ENCODE results near the gene NRP1. TPM values are rescaled to one million over a fixed set of nuclear protein-coding genes. Genes with fewer than 3 reads are reported as not detected.

Gene NRP1
- total and polyA plus RNA-seq, 2 donors (not counting 3 experiments of a cell fraction or from before 2014, with no cell fraction given) = 122 to 306 TPM

DNA sequence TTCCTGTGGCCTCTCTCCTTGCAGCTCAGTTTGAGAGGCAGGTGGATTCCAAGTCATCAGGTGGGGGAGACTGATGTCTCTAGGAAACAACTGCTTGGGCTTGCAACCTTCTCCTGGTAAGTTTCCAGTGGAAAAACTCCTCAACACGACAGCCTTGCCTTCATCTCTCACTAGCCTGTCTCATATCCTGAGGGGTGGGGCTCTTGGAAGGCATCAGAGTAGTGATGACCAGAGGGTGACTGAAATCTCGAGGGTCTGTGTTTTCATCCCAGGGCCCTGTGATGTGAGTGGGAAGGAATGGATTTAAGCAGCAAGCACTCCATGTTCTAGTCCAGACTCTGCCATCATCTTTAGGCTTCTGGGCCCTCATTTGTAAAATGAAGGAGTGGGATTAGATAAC lies 107.0 kb downstream of the NRP1 start:
- peak overlapping the region; percentile 13 for H3K27ac ChIP-seq (ENCODE audit: insufficient read depth, low read depth, low read length)
- TF ChIP-seq, protein P1, sequence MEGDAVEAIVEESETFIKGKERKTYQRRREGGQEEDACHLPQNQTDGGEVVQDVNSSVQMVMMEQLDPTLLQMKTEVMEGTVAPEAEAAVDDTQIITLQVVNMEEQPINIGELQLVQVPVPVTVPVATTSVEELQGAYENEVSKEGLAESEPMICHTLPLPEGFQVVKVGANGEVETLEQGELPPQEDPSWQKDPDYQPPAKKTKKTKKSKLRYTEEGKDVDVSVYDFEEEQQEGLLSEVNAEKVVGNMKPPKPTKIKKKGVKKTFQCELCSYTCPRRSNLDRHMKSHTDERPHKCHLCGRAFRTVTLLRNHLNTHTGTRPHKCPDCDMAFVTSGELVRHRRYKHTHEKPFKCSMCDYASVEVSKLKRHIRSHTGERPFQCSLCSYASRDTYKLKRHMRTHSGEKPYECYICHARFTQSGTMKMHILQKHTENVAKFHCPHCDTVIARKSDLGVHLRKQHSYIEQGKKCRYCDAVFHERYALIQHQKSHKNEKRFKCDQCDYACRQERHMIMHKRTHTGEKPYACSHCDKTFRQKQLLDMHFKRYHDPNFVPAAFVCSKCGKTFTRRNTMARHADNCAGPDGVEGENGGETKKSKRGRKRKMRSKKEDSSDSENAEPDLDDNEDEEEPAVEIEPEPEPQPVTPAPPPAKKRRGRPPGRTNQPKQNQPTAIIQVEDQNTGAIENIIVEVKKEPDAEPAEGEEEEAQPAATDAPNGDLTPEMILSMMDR (IDR thresholded peaks at IDR 0.05; ENCODE audit: extremely low read depth in 1 of 2, insufficient read depth in 1 of 2, low read depth in 1 of 2, low read length in 2 of 2) = no peak
- no peak for TF ChIP-seq GATA2 (IDR thresholded peaks at IDR 0.05; ENCODE audit: insufficient read depth, insufficient read length, low read depth, low read length)
- TF ChIP-seq JUN (IDR thresholded peaks at IDR 0.05; ENCODE audit: borderline replicate concordance, insufficient read depth, insufficient read length, low read depth) = no peak
- no peak for TF ChIP-seq FOS (IDR thresholded peaks at IDR 0.05; ENCODE audit: borderline replicate concordance, insufficient read depth, low read length)
- TF ChIP-seq, protein P2, sequence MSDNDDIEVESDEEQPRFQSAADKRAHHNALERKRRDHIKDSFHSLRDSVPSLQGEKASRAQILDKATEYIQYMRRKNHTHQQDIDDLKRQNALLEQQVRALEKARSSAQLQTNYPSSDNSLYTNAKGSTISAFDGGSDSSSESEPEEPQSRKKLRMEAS (IDR thresholded peaks at IDR 0.05; ENCODE audit: insufficient read depth, insufficient read length) = no peak
- no peak overlapping the region for H3K9ac ChIP-seq (replicated peaks; ENCODE audit: extremely low read depth, insufficient read depth, low read length)
- H3K4me1 ChIP-seq (ENCODE audit: control insufficient read depth, extremely low read depth, insufficient read depth, low read length) = peaks cover 51% of the 10 kb centered on the region
- intact Hi-C loops (cut with micrococcal nuclease) = no loop called here
- no TSS peak for BruUV-seq (replicated peaks)
- H2AFZ ChIP-seq (ENCODE audit: low read depth, low read length) = no peak overlapping the region
- H3K9me3 ChIP-seq (replicated peaks; ENCODE audit: control insufficient read depth, insufficient read depth, low read length) = no peaks in the 10 kb centered on the region
- no peak overlapping the region for H3K4me2 ChIP-seq (ENCODE audit: insufficient read depth, low read length)
- H4K20me1 ChIP-seq (replicated peaks; ENCODE audit: control insufficient read depth, extremely low read depth, insufficient read depth, low read length) = no peaks in the 10 kb centered on the region
- FAIRE-seq = peak; percentile 35
- DNase-seq (ENCODE audit: low read depth, low spot score) = peak; percentile 61
- CTCF ChIA-PET = no interaction called here
- H3K36me3 ChIP-seq (ENCODE audit: control insufficient read depth in 2 of 2, extremely low read depth in 1 of 2, insufficient read depth in 2 of 2, low read length in 2 of 2) = peaks cover 28 to 37% of the 10 kb centered on the region in 2 experiments
- dilution Hi-C loops (cut with MboI; ENCODE audit: extremely low pct_ligation_motif_present, low sequenced_read_pairs) = no loop called here
- peaks cover 46% of the 10 kb centered on the region for H3K79me2 ChIP-seq (ENCODE audit: control insufficient read depth, insufficient read depth, low read length)
- POLR2A ChIA-PET = no interaction called here
- no peaks in the 10 kb centered on the region for H3K9me1 ChIP-seq (replicated peaks; ENCODE audit: control insufficient read depth, extremely low read depth, insufficient read depth, low read length)
- no peak overlapping the region for H3K4me3 ChIP-seq (replicated peaks in 1 of 3; ENCODE audit: insufficient read depth in 1 of 3, low read depth in 1 of 3, low read length in 3 of 3)
- H3K27me3 ChIP-seq (ENCODE audit: control insufficient read depth in 2 of 2, insufficient read depth in 2 of 2, low read length in 2 of 2) = no peaks in the 10 kb centered on the region

All from endothelial cell of umbilical vein (primary cell).